HG03025 (cell line): Measurements from ENCODE around the gene MACROD2.

Experiments
- ATAC-seq: cut with Tn5 transposase; IDR thresholded peaks from one replicate; pipeline ENCODE4 v1.9.1; 2021; ENCODE audit warnings: mild to moderate bottlenecking, moderate library complexity; ENCODE audit not compliant: unreplicated experiment, low FRiP score

The MACROD2 gene

GRCh38 chr20:15857173-15857784 lies 1862.0 kb downstream of the MACROD2 start:
- peak; percentile 67 for ATAC-seq

DNA sequence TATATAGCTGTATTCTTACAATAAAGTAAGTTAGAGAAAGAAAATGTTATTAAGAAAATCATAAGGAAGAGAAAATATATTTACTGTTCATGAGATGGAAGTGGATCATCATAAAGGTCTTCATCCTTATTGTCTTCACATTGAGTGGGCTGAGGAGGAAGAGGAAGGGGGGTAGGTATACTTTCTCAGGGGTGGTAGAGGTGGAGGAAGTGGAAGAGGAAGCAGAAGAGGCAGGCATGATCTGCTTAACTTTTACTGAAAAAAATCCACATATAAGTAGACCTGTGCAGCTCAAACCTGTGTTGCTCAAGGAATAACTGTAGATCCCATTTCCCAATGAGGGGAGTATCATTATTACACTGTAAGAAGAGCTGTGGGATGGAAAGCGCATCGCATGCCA lies 1863.7 kb downstream of the MACROD2 start:
- ATAC-seq, result no peak

DNA sequence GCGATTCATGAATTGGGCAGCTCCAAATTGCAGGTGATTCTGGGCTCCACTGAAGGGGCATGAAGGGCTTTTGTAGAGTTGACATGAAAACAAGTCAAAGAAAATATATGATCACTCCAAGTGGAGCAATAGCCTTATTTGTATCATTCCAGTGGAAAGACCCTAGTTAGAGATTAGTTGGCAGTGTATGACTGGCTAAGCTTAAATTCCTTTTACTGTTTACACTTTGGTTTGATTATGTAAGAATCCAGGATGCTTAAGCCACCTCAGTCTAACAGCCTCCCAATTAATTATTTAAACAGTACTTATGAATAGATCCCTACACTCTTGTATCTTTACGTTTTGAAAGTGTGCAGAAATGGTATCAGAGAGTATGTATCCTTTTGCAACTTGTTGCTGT lies 1865.5 kb downstream of the MACROD2 start:
- ATAC-seq, result no peak

DNA sequence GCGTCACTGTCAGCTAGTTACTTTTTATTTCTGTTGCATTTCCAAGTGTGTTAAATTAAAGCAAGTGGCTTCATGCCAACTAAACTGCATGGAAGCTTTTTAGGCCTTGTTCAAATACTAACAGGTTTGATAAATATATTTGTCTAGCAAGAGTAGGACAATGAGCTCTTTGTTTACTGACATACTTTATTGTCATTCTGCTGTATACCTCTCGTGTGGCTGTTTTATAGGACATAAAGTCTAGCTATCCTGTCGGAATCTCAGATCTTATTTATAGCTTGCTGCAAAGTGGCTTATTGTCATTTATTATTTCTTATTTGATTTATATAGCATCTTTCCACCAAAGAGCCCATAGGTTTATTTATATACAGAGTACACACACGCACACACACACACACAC lies 1866.9 kb downstream of the MACROD2 start:
- no peak for ATAC-seq

DNA sequence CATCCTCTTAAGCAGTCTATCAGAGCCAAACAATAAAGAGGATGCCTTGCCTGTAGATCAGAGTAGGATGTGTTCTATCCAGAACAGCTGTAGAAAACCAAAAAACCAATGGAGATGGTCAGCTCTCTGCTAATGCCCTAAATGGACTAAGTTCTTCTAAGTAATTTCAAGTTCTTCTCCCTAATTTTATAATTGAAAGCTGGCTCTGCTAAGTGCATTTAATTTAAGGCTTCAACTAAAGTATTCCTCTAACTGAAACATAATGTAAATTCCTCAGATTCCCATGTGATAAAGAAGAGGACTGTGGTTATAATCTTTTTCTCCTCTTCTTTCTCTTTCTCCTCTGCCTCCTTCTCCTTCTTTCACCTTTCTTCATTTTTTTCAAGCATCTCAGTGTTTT lies 1868.4 kb downstream of the MACROD2 start:
- ATAC-seq, result no peak

DNA sequence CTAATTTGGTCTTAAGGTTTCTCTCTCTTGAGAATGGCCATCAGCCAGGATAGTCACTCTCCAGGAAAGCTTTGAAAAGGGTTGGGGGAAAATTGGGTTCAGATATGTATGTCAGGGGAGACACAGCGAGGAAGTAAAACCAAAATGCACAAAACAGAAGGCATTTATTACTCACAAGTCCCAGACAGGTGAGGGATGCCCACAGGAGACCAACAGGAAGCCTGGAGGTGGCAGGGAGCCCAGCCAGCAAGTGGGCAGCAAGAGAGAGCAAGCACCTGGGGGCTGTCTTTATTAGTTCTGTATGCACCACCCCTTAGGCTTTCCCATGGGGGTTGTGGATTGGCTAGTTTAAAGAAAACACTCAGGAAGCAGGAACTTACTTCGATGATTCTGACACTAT lies 1870.2 kb downstream of the MACROD2 start:
- no peak for ATAC-seq

GRCh38 chr20:15866916-15867730 lies 1871.8 kb downstream of the MACROD2 start:
- no peak for ATAC-seq

GRCh38 chr20:15867899-15868298 lies 1872.6 kb downstream of the MACROD2 start:
- ATAC-seq, result no peak

DNA sequence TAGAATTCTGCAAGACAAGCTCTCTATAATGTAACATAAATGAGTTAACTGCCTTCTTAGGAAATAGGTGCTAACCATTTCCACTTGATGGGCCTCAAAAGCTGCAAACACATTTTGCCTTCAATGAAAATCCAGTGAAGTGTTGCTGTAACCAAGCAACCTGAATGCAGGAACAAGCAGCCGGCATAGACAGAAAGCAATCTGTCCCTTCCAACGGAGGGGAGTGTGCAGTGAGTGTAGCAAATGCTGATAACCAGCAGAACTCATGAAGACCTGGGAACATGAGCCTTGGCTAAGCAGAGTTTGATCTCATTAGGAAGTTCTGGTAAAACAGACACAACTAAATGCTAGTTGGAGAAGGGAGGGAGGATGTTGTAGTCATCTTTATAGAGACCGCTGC lies 1880.1 kb downstream of the MACROD2 start:
- no peak for ATAC-seq

- no peak for ATAC-seq
Measured at GRCh38 chr20:15882553-15882952, 1887.2 kb downstream of the MACROD2 start.

DNA sequence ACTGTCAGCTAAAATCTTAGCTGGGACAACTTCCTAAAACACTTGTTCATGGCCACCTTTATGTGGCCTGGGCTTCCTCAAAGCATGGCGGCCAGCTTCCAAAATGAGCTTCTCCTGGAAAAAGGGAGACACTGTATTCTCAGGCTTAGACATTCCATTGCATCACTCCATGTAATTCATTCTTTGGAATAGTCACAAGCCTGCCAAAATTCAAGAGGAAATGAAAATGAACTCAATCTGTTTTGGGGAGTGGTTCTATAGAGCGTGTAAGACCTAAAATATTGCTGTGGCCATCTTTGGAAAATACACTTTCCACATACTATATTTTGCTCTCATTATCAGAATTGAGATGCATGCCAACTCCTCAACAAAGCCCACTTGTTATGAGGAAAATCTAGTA lies 1890.9 kb downstream of the MACROD2 start:
- ATAC-seq, result no peak

GRCh38 chr20:15887387-15887786 lies 1892.1 kb downstream of the MACROD2 start:
- ATAC-seq, result no peak

DNA sequence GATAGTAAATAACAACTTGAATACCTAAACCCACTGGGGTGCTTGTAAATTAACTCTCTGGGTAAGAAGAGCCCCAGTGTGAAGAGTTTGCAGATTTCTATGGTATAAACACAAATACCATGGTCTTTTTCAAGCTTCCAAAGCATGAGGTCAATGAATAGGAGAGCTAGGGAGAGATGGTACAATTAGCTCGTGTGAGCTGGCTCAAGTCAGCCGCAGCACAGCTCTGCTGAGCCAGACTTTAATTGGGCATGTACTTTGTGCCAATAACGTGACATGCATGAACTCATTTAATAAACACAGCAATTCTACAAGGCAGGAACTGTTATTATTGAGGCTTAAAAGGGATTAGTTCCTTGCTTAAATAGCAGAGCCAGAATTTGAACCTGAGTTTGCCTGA lies 1893.7 kb downstream of the MACROD2 start:
- no peak for ATAC-seq

DNA sequence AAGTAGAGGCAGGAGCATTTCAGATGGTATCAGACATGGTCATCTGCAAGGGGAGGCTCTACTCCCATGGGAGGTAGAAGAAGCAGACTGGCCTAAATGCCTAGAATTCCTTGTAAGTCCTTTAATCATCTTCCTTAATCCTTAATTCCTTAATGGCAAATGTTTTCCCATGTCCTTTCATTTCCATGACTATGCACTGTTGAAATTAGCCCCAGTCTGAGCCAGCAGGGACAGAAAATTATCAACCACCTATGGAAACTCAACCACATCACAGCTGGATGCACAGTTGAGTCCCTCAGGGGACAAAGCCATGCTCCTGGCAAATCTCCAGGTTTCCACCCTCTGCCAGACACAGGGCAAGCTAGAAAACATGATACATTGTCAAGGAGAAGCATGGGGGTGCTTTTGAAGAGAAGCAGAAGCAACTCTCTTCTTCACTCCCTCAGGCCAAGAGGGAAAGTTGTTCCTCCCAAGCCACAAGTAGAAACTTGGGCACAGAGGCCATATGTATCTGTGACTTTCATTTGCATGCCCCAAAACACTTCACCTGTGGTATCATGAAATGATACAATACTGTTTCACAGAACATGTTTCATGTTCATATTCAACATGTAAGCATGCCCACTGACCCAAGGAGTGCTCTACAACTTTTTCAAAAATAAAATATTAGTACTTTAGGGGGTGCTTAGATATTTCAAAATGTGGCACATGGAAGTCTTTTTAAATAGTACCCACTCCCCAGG lies 1894.4 kb downstream of the MACROD2 start:
- ATAC-seq, result no peak

GRCh38 chr20:15890407-15890982 lies 1895.2 kb downstream of the MACROD2 start:
- no peak for ATAC-seq

GRCh38 chr20:15895126-15895525 lies 1899.8 kb downstream of the MACROD2 start:
- ATAC-seq, result no peak

DNA sequence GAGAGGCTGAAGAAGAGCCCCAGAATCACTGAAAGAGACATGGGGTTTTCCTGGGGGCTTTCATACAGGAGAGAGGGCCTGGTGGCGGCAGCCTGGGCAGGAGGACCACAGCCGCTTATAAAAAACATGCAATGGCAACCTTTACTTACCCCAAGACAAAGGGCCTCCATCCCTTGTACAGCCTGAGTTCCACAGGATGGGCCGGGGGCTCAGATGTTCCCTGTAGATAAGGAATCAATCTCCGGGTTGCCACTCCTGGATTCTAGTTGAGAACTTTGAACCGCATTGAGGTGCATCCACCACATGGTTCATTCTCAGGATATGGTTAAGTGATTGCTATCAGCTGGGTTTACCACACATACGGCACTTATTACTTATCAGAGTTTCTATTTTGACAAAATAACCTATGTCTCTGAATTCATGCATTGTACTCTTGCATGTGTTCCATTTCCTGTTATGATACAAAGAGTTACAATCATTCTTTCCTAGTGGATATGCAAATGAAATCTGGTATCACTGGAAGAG lies 1900.3 kb downstream of the MACROD2 start:
- peak; percentile 88 for ATAC-seq

- ATAC-seq, result no peak
Measured at GRCh38 chr20:15899967-15900366, 1904.7 kb downstream of the MACROD2 start.

DNA sequence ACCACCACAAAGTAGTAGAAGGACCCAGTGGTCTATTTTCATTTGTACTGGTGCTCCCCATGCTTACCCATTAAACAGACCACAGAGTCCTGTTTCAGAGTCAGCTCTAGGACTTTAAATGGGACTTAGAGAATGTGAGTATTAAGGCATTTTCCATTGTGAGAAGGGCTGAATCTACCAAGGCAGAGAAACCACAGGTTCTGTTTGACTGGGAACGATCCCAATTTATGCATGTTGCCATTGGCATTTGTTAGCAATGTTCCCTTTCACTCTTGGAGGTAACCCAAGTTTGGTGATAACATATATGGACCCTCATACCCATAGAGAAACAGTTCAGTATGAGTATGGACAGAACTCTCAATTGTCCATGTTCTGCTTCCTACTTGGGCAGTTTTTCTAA lies 1905.1 kb downstream of the MACROD2 start:
- no peak for ATAC-seq

GRCh38 chr20:15902493-15902892 lies 1907.2 kb downstream of the MACROD2 start:
- ATAC-seq, result no peak

DNA sequence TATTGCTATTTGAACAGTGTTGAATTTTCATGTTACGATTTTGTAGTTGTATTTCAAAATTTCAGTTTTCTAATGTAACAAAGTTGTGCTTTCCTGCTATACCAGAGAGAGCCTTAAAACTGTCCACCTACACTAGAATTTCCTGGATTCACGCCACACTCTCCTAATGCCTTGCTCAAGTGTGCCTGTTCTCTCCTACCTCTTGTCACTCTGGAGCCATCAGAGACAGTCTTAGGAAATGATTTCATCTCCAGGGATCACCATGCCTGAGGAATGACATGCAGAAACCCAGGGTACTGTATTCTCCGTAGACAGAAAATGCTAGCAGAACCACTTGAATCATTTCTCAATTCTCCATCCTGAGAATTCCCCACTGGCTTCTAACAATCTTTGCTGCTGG lies 1910.3 kb downstream of the MACROD2 start:
- ATAC-seq, result no peak
